A549 (cell line): ENCODE data around the gene OTX1. TPM values are rescaled to one million over a fixed set of nuclear protein-coding genes. Genes with fewer than 3 reads are reported as not detected.

ENCODE experiments used
- ATAC-seq, 2 experiments: fragments of 200-7000 bp in 1 of 2; fragments of >200 bp in 1 of 2; cut with Nextera tagmentation in 1 of 2; cut with Tn5 transposase in 1 of 2; 3 replicates each; pipeline versions ENCODE4 v1.8.0 to v1.9.1; 2018 to 2020; ENCODE audit warnings: mild to moderate bottlenecking in 1 of 2, moderate library complexity in 1 of 2
- CTCF ChIA-PET: fragments of 300-600 bp; sonication (Branson Sonifier 250); formaldehyde crosslinking; extraction: SDS; loops from one replicate; lab custom pipeline; 2021; ENCODE audit warnings: antibody characterized with exemption, inconsistent platforms; lab: Yijun Ruan, JAX
- POLR2A ChIA-PET: fragments of 350-600 bp; formaldehyde crosslinking; extraction: SDS; loops from one replicate; lab custom pipeline; 2021; ENCODE audit warnings: antibody characterized with exemption, inconsistent platforms; lab: Yijun Ruan, JAX
- DNase-seq, 2 experiments: peaks; one replicate each; pipeline versions ENCODE4 v3.0.0 to v3.0.0-alpha.2; 2011 to 2016; ENCODE audit warnings: low read depth in 1 of 2, low spot score in 1 of 2
- FAIRE-seq: peaks from 2 replicates; lab custom pipeline; 2011; peaks lifted over from hg19 to GRCh38; lab: Jason Lieb, UNC
- H3K27ac ChIP-seq, 2 experiments: fragments of >200 bp; sonication (Bioruptor Twin); formaldehyde crosslinking; 3 replicates each; pipeline ENCODE4 v1.5.1; 2016 to 2017
- H3K4me1 ChIP-seq: fragments of >200 bp; sonication (Bioruptor Twin); formaldehyde crosslinking; 3 replicates; pipeline ENCODE4 v1.6.1; 2016
- H3K4me2 ChIP-seq: fragments of >200 bp; sonication (Bioruptor Twin); formaldehyde crosslinking; 3 replicates; pipeline ENCODE4 v1.6.1; 2016
- H3K4me3 ChIP-seq: fragments of >200 bp; sonication (Bioruptor Twin); formaldehyde crosslinking; 3 replicates; pipeline ENCODE4 v1.5.1; 2016
- H3K9me3 ChIP-seq: fragments of >200 bp; sonication (Bioruptor Twin); formaldehyde crosslinking; 3 replicates; pipeline ENCODE4 v1.6.1; 2016
- CHD4 ChIP-seq: fragments of 200-600 bp; sonication (generic); IDR thresholded peaks from 2 replicates; pipeline ENCODE4 v1.6.1; 2016; ENCODE audit warnings: antibody characterized with exemption, mild to moderate bottlenecking, borderline replicate concordance
- EHMT2 ChIP-seq: fragments of 200-600 bp; sonication (generic); IDR thresholded peaks from 2 replicates; pipeline ENCODE4 v1.6.1; 2016; ENCODE audit warnings: antibody characterized with exemption, low read depth, mild to moderate bottlenecking, moderate library complexity
- EP300 ChIP-seq, 2 experiments: fragments of >200 bp; sonication (Bioruptor Twin); formaldehyde crosslinking; IDR thresholded peaks; 2 replicates in 1 of 2; 3 replicates in 1 of 2; pipeline ENCODE4 v1.6.1; 2016 to 2017
- FOSB ChIP-seq: fragments of 250-450 bp; sonication (Bioruptor Pico); IDR thresholded peaks from 2 replicates; pipeline ENCODE4 v1.5.0; 2020; ENCODE audit warnings: mild to moderate bottlenecking, moderate library complexity
- FOXS1 ChIP-seq: fragments of 250-450 bp; sonication (Bioruptor Pico); IDR thresholded peaks from 2 replicates; pipeline ENCODE4 v1.5.0; 2020; ENCODE audit warnings: mild to moderate bottlenecking, moderate library complexity
- JUNB ChIP-seq: fragments of >200 bp; sonication (Bioruptor Twin); formaldehyde crosslinking; IDR thresholded peaks from 2 replicates; pipeline ENCODE4 v1.6.1; 2016
- MAZ ChIP-seq: fragments of 150-350 bp; IDR thresholded peaks from 2 replicates; pipeline ENCODE4 v1.6.1; 2014; ENCODE audit warnings: antibody characterized with exemption, low read depth, low read length, borderline replicate concordance
- MYC ChIP-seq: IDR thresholded peaks from 2 replicates; pipeline ENCODE4 v1.6.1; 2012; ENCODE audit warnings: mild to moderate bottlenecking, inconsistent platforms, low read length, improper control_type of control experiment, borderline replicate concordance
- NPAS2 ChIP-seq: fragments of 250-450 bp; sonication (Bioruptor Pico); IDR thresholded peaks from 2 replicates; pipeline ENCODE4 v1.8.0; 2022; ENCODE audit warnings: mild to moderate bottlenecking, moderate library complexity, borderline replicate concordance
- RCOR1 ChIP-seq: fragments of 150-350 bp; IDR thresholded peaks from 2 replicates; pipeline ENCODE4 v1.6.1; 2014; ENCODE audit warnings: antibody characterized with exemption, low read length, low read depth
- TFCP2L1 ChIP-seq: fragments of 250-450 bp; sonication (Bioruptor Pico); IDR thresholded peaks from 2 replicates; pipeline ENCODE4 v1.5.0; 2021; ENCODE audit warnings: mild to moderate bottlenecking
- TP53 ChIP-seq: fragments of 250-450 bp; sonication (Bioruptor Pico); IDR thresholded peaks from 2 replicates; pipeline ENCODE4 v1.5.0; 2021; ENCODE audit warnings: mild to moderate bottlenecking, moderate library complexity
- ZNF302 ChIP-seq: fragments of 250-450 bp; sonication (Bioruptor Pico); IDR thresholded peaks from 2 replicates; pipeline ENCODE4 v1.9.0; 2021; ENCODE audit warnings: inconsistent platforms, mild to moderate bottlenecking, moderate library complexity
- ZSCAN20 ChIP-seq: fragments of 250-450 bp; sonication (Bioruptor Pico); IDR thresholded peaks from 2 replicates; pipeline ENCODE4 v1.8.0; 2022; ENCODE audit warnings: mild to moderate bottlenecking, moderate library complexity
- WGBS: methylation state at CpG from one replicate; pipeline ENCODE4 v1.1.6; 2017; ENCODE audit errors: missing lambda C conversion rate; 5-methylcytosine and 5-hydroxymethylcytosine counted together
- polyA plus RNA-seq, 4 experiments: library from polyadenylated mRNA; depleted of rRNA in 3 of 4; stranded (reverse); fragments of >200 nt; fragmentation: RNase III in 1 of 4; extraction: RNeasy Plus Mini Kit Qiagen cat#74134 plus additional on column Dnase treatment in 1 of 4; gene quantifications; 2 replicates in 3 of 4; 3 replicates in 1 of 4; pipeline ENCODE4 v1.2.3, GENCODE V29; 2011 to 2017
- TF ChIP-seq, protein P1 (sequence below): fragments of >200 bp; sonication (Bioruptor Twin); formaldehyde crosslinking; IDR thresholded peaks from 3 replicates; pipeline ENCODE4 v1.5.1; 2016
- TF ChIP-seq, protein P2 (sequence below): IDR thresholded peaks from 2 replicates; pipeline ENCODE4 v1.6.1; 2012
- TF ChIP-seq, protein P3 (sequence below): fragments of 200-600 bp; sonication (generic); IDR thresholded peaks from 2 replicates; pipeline ENCODE4 v1.6.1; 2016; ENCODE audit warnings: antibody characterized with exemption, mild to moderate bottlenecking, moderate library complexity
- TF ChIP-seq, protein P4 (sequence below): fragments of 450-650 bp; IDR thresholded peaks from 2 replicates; pipeline ENCODE4 v1.6.1; 2014; ENCODE audit warnings: antibody characterized with exemption
- TF ChIP-seq, protein P5 (sequence below): fragments of 150-350 bp; IDR thresholded peaks from 2 replicates; pipeline ENCODE4 v1.6.1; 2014; ENCODE audit warnings: low read depth, mild to moderate bottlenecking, low read length
- TF ChIP-seq, protein P6 (sequence below): fragments of 250-450 bp; sonication (Bioruptor Pico); IDR thresholded peaks from 2 replicates; pipeline ENCODE4 v1.5.0; 2021; ENCODE audit warnings: mild to moderate bottlenecking, moderate library complexity, borderline replicate concordance

Gene OTX1
- polyA plus RNA-seq, 2 of the 4 experiments (the other 2 are of a cell fraction) = 0.26 to 2.5 TPM

DNA sequence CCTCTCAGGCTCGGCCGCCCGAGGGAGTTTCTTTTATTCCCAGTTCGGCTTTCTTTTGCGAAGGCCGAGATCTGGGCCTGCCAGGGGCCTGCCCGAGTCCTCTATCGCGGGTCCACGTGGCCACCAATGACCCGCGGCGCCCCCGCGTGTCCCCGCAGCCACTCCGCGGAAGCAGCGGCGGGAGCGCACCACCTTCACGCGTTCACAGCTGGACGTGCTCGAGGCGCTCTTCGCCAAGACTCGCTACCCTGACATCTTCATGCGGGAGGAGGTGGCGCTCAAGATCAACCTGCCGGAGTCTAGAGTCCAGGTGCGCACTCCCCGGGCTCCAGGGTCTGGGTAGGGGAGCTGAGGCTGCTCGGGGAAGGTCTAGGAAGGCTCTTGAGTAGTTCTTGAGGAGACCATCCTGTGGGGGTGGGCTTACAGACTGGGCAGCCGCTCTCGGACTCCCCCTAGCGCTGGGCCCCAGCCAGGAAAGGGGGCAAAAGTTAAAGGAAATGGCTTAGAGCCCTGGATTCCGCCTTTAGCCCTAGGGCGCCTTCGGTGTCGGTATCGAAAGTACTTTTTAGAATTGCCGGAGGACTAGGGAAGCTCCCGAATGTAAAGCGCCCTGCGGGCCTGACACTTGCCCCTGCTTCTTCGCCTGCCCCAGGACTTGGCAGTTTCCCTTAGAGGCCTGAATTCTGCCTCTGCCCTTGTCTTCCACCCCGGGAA, 3.4 kb downstream of the OTX1 start (continued):
- TF ChIP-seq, protein P1, sequence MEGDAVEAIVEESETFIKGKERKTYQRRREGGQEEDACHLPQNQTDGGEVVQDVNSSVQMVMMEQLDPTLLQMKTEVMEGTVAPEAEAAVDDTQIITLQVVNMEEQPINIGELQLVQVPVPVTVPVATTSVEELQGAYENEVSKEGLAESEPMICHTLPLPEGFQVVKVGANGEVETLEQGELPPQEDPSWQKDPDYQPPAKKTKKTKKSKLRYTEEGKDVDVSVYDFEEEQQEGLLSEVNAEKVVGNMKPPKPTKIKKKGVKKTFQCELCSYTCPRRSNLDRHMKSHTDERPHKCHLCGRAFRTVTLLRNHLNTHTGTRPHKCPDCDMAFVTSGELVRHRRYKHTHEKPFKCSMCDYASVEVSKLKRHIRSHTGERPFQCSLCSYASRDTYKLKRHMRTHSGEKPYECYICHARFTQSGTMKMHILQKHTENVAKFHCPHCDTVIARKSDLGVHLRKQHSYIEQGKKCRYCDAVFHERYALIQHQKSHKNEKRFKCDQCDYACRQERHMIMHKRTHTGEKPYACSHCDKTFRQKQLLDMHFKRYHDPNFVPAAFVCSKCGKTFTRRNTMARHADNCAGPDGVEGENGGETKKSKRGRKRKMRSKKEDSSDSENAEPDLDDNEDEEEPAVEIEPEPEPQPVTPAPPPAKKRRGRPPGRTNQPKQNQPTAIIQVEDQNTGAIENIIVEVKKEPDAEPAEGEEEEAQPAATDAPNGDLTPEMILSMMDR = no peak
- TF ChIP-seq EP300 (IDR thresholded peaks at IDR 0.05) = no peak
- TF ChIP-seq FOXS1 = no peak
- TF ChIP-seq ZSCAN20 (CRISPR knock-in tag) = no peak
- TF ChIP-seq RCOR1 = no peak
- TF ChIP-seq CHD4 = no peak

DNA sequence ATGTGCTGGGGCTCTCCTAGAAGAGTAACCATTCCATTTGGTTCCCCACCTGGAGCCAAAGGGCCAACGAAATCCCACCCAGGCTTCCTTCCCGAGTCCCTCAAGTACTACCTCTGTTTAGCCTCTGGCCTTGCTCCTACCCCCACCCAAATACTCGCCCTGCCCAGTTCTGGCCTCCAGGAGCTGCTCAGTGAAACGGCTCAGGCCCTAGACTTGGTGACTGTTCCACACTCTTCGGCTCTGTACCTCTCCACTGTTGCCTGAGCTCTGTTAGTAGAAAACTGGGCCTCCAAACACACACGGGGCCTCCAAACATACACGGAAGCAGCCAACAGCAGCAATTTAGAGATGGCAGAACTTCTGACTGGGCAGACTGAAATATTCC, 4.2 kb downstream of the OTX1 start:
- Histone ChIP-seq H3K4me2 (no peak overlapping the region), H3K9me3 (no peaks in the 10 kb centered on the region), H3K27ac (no peak overlapping the region), H3K4me1 (0 out of 3 replicates have a peak, but pooled peaks cover 5% of the 10 kb centered on the region), H3K4me3 (no peak overlapping the region)
- ATAC-seq (no peak), DNase-seq (no peak), FAIRE-seq (no peak)
- CTCF ChIA-PET = interaction anchor here (0.5 to 1.1 kb wide), 3 partner anchors 13 to 280 kb away, joined by 3 to 4 read pairs (median 4); no protein-coding TSS in a partner anchor
- TF ChIP-seq, protein P2, sequence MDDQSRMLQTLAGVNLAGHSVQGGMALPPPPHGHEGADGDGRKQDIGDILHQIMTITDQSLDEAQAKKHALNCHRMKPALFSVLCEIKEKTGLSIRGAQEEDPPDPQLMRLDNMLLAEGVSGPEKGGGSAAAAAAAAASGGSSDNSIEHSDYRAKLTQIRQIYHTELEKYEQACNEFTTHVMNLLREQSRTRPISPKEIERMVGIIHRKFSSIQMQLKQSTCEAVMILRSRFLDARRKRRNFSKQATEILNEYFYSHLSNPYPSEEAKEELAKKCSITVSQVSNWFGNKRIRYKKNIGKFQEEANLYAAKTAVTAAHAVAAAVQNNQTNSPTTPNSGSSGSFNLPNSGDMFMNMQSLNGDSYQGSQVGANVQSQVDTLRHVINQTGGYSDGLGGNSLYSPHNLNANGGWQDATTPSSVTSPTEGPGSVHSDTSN = no peak
- TF ChIP-seq NPAS2 (CRISPR knock-in tag) (no peak), JUNB (no peak), EHMT2 (no peak), FOSB (CRISPR knock-in tag) (no peak), TFCP2L1 (CRISPR knock-in tag) (no peak), TP53 (CRISPR knock-in tag) (no peak), MAZ (no peak), MYC (no peak), ZNF302 (CRISPR knock-in tag) (no peak)
- TF ChIP-seq, protein P3, sequence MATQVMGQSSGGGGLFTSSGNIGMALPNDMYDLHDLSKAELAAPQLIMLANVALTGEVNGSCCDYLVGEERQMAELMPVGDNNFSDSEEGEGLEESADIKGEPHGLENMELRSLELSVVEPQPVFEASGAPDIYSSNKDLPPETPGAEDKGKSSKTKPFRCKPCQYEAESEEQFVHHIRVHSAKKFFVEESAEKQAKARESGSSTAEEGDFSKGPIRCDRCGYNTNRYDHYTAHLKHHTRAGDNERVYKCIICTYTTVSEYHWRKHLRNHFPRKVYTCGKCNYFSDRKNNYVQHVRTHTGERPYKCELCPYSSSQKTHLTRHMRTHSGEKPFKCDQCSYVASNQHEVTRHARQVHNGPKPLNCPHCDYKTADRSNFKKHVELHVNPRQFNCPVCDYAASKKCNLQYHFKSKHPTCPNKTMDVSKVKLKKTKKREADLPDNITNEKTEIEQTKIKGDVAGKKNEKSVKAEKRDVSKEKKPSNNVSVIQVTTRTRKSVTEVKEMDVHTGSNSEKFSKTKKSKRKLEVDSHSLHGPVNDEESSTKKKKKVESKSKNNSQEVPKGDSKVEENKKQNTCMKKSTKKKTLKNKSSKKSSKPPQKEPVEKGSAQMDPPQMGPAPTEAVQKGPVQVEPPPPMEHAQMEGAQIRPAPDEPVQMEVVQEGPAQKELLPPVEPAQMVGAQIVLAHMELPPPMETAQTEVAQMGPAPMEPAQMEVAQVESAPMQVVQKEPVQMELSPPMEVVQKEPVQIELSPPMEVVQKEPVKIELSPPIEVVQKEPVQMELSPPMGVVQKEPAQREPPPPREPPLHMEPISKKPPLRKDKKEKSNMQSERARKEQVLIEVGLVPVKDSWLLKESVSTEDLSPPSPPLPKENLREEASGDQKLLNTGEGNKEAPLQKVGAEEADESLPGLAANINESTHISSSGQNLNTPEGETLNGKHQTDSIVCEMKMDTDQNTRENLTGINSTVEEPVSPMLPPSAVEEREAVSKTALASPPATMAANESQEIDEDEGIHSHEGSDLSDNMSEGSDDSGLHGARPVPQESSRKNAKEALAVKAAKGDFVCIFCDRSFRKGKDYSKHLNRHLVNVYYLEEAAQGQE = no peak
- TF ChIP-seq, protein P4, sequence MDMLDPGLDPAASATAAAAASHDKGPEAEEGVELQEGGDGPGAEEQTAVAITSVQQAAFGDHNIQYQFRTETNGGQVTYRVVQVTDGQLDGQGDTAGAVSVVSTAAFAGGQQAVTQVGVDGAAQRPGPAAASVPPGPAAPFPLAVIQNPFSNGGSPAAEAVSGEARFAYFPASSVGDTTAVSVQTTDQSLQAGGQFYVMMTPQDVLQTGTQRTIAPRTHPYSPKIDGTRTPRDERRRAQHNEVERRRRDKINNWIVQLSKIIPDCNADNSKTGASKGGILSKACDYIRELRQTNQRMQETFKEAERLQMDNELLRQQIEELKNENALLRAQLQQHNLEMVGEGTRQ = no peak
- TF ChIP-seq, protein P5, sequence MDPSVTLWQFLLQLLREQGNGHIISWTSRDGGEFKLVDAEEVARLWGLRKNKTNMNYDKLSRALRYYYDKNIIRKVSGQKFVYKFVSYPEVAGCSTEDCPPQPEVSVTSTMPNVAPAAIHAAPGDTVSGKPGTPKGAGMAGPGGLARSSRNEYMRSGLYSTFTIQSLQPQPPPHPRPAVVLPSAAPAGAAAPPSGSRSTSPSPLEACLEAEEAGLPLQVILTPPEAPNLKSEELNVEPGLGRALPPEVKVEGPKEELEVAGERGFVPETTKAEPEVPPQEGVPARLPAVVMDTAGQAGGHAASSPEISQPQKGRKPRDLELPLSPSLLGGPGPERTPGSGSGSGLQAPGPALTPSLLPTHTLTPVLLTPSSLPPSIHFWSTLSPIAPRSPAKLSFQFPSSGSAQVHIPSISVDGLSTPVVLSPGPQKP = no peak
- TF ChIP-seq, protein P6, sequence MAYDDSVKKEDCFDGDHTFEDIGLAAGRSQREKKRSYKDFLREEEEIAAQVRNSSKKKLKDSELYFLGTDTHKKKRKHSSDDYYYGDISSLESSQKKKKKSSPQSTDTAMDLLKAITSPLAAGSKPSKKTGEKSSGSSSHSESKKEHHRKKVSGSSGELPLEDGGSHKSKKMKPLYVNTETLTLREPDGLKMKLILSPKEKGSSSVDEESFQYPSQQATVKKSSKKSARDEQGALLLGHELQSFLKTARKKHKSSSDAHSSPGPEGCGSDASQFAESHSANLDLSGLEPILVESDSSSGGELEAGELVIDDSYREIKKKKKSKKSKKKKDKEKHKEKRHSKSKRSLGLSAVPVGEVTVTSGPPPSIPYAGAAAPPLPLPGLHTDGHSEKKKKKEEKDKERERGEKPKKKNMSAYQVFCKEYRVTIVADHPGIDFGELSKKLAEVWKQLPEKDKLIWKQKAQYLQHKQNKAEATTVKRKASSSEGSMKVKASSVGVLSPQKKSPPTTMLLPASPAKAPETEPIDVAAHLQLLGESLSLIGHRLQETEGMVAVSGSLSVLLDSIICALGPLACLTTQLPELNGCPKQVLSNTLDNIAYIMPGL (CRISPR knock-in tag) = no peak
- WGBS = 73% methylated on average over 7 of the region's 7 CpGs
- POLR2A ChIA-PET = no interaction called here
